HEK293T (cell line): ENCODE measurements around the gene SUB1.

Experiments
- CTCF ChIA-PET: fragments of 350-600 bp; formaldehyde crosslinking; extraction: SDS; loops from one replicate; lab custom pipeline; 2021; ENCODE audit warnings: antibody characterized with exemption, inconsistent platforms; lab: Yijun Ruan, JAX
- POLR2A ChIA-PET: fragments of 350-600 bp; formaldehyde crosslinking; extraction: SDS; loops from one replicate; lab custom pipeline; 2020; ENCODE audit warnings: antibody characterized with exemption, inconsistent platforms; lab: Yijun Ruan, JAX
- DNase-seq: peaks from one replicate; pipeline ENCODE4 v3.0.0; 2012; ENCODE audit warnings: mixed read lengths; ENCODE audit errors: extremely low spot score
- ARNT ChIP-seq: fragments of 450-650 bp; IDR thresholded peaks from 2 replicates; pipeline ENCODE4 v1.6.1; 2017; ENCODE audit warnings: mild to moderate bottlenecking
- BHLHE40 ChIP-seq: fragments of 450-650 bp; IDR thresholded peaks from 2 replicates; pipeline ENCODE4 v1.6.1; 2016; ENCODE audit warnings: mild to moderate bottlenecking, moderate library complexity, borderline replicate concordance
- CTBP1 ChIP-seq: fragments of 450-650 bp; IDR thresholded peaks from 2 replicates; pipeline ENCODE4 v1.6.1; 2016; ENCODE audit warnings: borderline replicate concordance
- ELF4 ChIP-seq: fragments of 450-650 bp; IDR thresholded peaks from 2 replicates; pipeline ENCODE4 v1.6.1; 2017; ENCODE audit warnings: antibody characterized with exemption
- FOXA1 ChIP-seq: fragments of 450-650 bp; IDR thresholded peaks from 2 replicates; pipeline ENCODE4 v1.6.1; 2016; ENCODE audit warnings: mild to moderate bottlenecking
- FOXK2 ChIP-seq: fragments of 450-650 bp; IDR thresholded peaks from 2 replicates; pipeline ENCODE4 v1.6.1; 2016; ENCODE audit warnings: mild to moderate bottlenecking
- FOXM1 ChIP-seq: fragments of 450-650 bp; IDR thresholded peaks from 2 replicates; pipeline ENCODE4 v1.6.1; 2017; ENCODE audit warnings: mild to moderate bottlenecking, borderline replicate concordance
- HDGF ChIP-seq: fragments of 450-650 bp; IDR thresholded peaks from 2 replicates; pipeline ENCODE4 v1.6.1; 2017; ENCODE audit warnings: antibody characterized with exemption, borderline replicate concordance
- L3MBTL2 ChIP-seq: fragments of 450-650 bp; conservative IDR thresholded peaks from 2 replicates; pipeline ENCODE4 v1.6.1; 2016; ENCODE audit warnings: mild to moderate bottlenecking
- LEF1 ChIP-seq: fragments of 450-650 bp; IDR thresholded peaks from 2 replicates; pipeline ENCODE4 v1.6.1; 2017; ENCODE audit warnings: mild to moderate bottlenecking, borderline replicate concordance
- NFRKB ChIP-seq: fragments of 450-650 bp; IDR thresholded peaks from 2 replicates; pipeline ENCODE4 v1.6.1; 2016; ENCODE audit warnings: mild to moderate bottlenecking, moderate library complexity
- PKNOX1 ChIP-seq: fragments of 450-650 bp; IDR thresholded peaks from 2 replicates; pipeline ENCODE4 v1.6.1; 2016
- SP1 ChIP-seq: fragments of 450-650 bp; IDR thresholded peaks from 2 replicates; pipeline ENCODE4 v1.6.1; 2017
- SUZ12 ChIP-seq: fragments of 450-650 bp; IDR thresholded peaks from 2 replicates; pipeline ENCODE4 v1.6.1; 2016; ENCODE audit warnings: mild to moderate bottlenecking
- TARDBP ChIP-seq: fragments of 450-650 bp; IDR thresholded peaks from 2 replicates; pipeline ENCODE4 v1.6.1; 2016
- ZNF384 ChIP-seq: fragments of 450-650 bp; IDR thresholded peaks from 2 replicates; pipeline ENCODE4 v1.6.1; 2016

The SUB1 gene

GRCh38 chr5:32601623-32602295 is 16.4 kb downstream of the SUB1 start:
- no peak for DNase-seq
- CTCF ChIA-PET = no interaction called here
- POLR2A ChIA-PET = no interaction called here
- TF ChIP-seq FOXM1 = no peak
- TF ChIP-seq FOXK2 = no peak
- no peak for TF ChIP-seq BHLHE40
- no peak for TF ChIP-seq TARDBP
- TF ChIP-seq PKNOX1 = no peak
- no peak for TF ChIP-seq ARNT
- TF ChIP-seq L3MBTL2 = no peak
- TF ChIP-seq NFRKB = no peak
- no peak for TF ChIP-seq ZNF384

GRCh38 chr5:32602906-32603305 is 17.5 kb downstream of the SUB1 start:
- no peak for TF ChIP-seq SUZ12
- no peak for TF ChIP-seq PKNOX1
- TF ChIP-seq ZNF384 = no peak
- TF ChIP-seq BHLHE40 = no peak
- TF ChIP-seq HDGF = no peak
- TF ChIP-seq TARDBP = no peak
- TF ChIP-seq NFRKB = no peak
- no peak for TF ChIP-seq FOXK2
- no peak for TF ChIP-seq FOXA1
- TF ChIP-seq L3MBTL2 = no peak
- no peak for TF ChIP-seq ARNT
- no peak for TF ChIP-seq ELF4
- ChIA-PET CTCF (no interaction called here), POLR2A (no interaction called here)
- DNase-seq = no peak

GRCh38 chr5:32604800-32605765 is 19.7 kb downstream of the SUB1 start:
- DNase-seq = no peak
- TF ChIP-seq ZNF384 = no peak
- TF ChIP-seq SUZ12 = no peak
- TF ChIP-seq BHLHE40 = no peak
- no peak for TF ChIP-seq HDGF
- no peak for TF ChIP-seq FOXM1
- TF ChIP-seq SP1 = no peak
- TF ChIP-seq PKNOX1 = no peak
- no peak for TF ChIP-seq CTBP1
- TF ChIP-seq FOXA1 = no peak
- TF ChIP-seq TARDBP = no peak
- TF ChIP-seq LEF1 = no peak
- TF ChIP-seq NFRKB = no peak
- TF ChIP-seq ELF4 = no peak
- TF ChIP-seq ARNT = no peak
- TF ChIP-seq L3MBTL2 = no peak
- no peak for TF ChIP-seq FOXK2
- ChIA-PET POLR2A (no interaction called here), CTCF (no interaction called here)

GRCh38 chr5:32605766-32606152 is 20.4 kb downstream of the SUB1 start:
- ChIA-PET CTCF (interaction anchor here (0.7 kb wide), 1 partner anchor 81 kb away, joined by 3 read pairs; no protein-coding TSS in a partner anchor), POLR2A (no interaction called here)
- no peak for DNase-seq
- TF ChIP-seq L3MBTL2 (no peak), SP1 (no peak), PKNOX1 (no peak), ZNF384 (no peak), LEF1 (no peak), FOXK2 (no peak), ARNT (no peak), NFRKB (no peak), BHLHE40 (no peak), FOXA1 (no peak), CTBP1 (no peak), FOXM1 (no peak), TARDBP (no peak), HDGF (no peak), ELF4 (no peak)
